Right hindlimb (tissue), 1 donor: ENCODE measurements around the gene COA1.
"Not testable (repeated sequence)": the region's sequence is repeated elsewhere in the genome, so short reads cannot be mapped to it uniquely, and the experiment has no call there.

Experiments
- DNase-seq: peaks from one replicate; pipeline ENCODE4 v3.0.0-alpha.2; 2018

The COA1 gene

DNA sequence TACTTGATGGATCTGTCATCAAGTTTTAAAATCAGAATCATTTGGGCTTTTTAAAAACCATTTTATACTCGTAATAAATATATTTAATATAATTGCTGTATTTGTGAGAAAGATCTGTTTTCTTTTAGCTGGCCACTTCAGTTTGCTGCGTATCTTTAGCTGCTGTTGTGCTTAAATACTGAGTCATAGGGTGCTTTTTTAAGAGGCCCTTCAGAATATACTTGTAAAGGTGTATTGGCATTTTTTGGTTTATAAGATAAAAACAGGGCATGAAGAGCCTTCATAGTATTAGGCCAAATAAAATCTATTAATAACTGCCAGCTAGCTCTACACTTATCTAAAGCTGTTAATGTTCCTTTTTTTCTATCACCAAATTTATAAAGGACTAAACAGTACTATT is 102.6 kb downstream of the COA1 start:
- no peak for DNase-seq

DNA sequence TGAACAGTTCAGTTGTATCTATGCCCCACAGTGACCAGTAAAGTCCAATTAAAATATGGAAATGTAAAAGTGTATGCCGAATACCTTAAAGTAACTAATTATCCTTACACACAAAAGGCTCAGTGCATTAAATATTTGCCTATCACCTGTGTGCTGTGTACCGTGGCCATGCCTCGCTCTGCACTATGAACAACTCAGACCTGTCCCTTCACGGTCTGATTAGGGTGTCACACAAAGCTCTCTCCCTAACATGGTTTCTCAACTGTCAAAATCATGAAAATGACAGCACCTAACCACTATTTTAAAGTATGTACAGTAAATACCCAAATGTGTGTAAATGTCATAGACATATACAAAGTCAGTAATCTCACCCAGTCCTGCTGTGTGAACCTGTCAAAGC is 103.3 kb downstream of the COA1 start:
- DNase-seq, result no peak

DNA sequence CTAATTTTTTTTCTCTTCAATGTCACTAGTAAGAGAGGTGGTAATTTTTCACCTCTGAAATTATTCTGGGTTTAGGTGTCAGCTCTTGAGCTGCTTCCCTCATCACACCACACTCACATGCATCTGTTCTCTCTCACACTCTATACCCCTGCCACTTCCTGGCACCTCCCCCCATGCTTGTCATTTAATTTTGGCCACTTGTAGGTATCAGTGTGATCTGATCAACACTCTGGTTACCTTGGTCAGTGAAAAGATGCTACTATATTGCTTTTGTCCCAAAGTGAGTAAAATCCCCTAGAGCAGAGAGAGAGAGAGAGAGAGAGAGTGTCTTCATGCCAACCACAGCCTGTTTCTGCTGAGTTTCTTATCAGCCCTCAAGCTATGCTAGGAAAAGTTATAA is 103.9 kb downstream of the COA1 start:
- no peak for DNase-seq

DNA sequence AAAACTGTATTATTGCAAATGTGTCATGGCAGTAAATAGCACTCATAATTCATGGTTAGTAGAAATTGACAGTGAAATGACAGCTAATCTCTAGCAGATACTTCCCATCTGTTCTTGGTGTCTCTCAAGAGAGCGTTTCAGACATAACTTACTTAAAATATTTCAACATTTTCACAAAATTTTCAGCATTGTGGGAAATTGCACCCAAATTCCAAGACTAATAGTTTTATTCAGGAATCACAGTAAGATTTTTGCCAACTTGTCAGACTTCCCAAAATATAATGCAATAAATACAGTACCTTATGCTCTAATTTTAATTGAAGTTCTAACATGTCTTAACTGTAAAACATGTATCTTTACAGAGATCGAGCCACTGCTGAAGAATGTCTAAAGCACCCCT is 105.2 kb downstream of the COA1 start:
- DNase-seq, result no peak

DNA sequence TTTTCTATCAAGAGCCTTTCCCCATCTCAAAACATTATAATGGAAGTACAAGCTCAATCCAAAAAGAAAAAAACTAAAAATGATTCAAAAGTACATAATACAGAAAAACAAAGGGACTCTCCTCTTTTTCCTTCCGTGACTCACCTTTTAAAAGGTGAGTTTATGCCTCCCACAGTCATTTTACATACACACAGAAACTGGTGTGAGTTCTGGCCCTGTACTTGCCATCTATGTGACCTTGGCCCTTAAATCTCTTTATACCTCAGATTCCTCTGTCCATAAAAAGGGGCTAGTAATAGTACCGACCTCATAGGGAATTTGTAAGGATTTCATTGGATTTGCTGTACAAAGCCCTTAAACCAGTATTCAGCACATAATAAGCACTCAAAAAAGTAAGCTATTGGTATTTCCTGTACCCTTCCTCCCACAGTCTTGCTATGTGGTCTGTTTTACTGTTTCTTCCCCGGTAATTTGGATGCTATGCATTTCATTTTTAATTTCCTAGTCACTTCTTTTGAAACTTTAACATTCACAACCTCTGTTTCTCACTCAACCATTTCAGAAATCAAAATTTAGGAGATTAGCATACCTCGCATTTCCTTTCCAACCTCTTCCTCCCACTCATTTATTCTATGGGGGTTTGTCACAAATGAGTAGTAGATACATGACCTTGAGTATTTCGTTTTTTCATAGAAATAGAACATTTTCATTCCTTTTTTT is 107.4 kb downstream of the COA1 start:
- no peak for DNase-seq

DNA sequence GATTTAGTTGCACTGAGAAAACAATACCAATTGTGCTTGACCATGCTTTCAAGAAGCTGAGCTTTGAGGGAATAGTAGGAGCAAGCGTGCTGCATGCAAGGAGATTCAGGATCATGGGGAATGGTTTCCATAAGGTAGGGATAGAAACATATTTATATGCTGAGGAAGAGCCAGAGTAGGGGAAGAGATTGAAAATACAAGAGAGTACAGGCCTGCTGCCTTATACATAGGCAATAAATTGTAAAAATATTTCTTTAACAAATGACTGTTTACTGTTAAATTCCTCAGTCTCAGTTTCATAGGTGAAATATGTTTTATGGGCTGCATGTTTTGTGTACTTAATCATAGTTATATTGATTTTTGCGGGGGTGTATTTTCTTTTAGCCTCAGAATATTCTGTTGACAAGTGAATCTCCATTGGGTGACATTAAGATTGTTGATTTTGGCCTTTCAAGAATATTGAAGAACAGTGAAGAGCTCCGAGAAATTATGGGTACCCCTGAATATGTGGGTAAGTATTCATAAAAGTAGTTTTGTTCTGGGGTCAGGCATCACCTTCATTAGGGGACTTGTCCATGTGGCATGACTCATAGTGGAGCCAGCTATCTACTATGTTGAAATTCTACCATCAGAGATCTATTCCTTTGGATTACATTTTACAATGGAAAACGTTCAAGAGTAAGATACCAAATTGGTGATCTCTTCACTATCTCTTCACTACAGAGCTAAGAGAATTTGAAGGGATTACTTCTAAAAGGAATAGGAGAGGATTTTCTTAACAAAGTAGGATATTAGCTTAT is 109.9 kb downstream of the COA1 start:
- no peak for DNase-seq

DNA sequence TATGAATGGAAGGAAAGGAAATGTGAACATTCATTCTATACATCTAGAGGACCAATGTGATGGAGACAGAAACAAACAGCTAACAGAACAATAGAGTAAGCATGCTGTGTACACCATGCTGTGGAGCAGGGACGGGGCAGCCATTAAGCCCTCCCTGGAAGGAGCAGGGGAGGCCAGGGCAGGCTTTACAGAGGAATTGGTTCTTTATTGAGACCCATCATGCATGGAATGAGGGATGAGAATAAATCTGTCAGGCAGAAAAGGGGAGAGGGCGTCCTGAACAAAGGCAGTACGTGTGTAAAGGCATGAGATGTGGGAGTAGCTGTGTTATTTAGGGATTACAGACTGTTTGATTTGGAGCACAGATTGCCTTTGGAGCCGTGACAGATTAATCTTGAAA is 111.2 kb downstream of the COA1 start:
- no peak for DNase-seq

DNA sequence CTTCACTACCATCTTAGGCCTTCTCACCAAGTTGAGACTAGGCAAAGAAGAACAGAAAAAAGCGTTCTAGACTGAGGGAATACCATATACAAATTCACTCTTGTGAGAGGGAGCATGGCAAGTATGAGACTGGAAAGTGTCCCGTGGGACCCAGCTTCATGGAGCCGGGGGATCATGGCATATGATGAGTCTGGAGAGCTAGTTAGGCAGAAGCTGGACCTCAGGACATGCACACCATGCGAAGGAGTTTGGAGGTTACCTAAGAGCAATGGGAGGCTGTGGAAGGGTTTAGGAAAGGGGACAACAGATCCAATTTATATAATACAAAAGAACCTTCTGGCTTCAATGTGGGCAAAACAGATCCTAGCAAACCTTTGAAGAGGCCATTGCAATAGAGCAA is 112.3 kb downstream of the COA1 start:
- DNase-seq, result no peak

DNA sequence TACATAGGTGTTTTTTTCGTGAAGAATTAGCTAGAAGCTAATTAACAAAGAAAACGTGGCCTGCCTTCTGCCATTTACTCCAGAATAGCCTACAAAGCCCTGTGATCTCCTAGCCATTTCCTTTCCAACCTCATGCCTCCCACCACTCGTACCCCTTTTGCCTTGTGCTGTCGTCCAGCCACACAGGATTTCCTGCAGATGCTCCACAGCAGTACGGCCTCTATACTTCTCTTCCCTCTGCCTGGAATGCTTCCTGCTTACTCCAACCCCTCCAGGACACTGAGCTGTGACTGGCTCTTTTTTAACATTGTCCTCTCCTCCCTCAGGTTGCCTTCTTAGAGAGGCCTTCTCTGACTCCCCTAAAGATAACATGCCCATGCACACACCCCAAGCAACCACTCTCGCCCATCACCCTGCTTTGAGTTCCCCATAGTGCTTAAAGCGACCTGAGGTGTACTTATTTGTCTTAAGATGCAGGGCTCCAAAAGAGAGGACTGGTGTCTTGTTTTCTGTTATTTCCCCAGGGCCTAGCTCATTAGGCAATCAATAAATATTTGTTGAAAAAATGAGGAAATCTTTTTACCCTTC is 113.7 kb downstream of the COA1 start:
- DNase-seq, result no peak

DNA sequence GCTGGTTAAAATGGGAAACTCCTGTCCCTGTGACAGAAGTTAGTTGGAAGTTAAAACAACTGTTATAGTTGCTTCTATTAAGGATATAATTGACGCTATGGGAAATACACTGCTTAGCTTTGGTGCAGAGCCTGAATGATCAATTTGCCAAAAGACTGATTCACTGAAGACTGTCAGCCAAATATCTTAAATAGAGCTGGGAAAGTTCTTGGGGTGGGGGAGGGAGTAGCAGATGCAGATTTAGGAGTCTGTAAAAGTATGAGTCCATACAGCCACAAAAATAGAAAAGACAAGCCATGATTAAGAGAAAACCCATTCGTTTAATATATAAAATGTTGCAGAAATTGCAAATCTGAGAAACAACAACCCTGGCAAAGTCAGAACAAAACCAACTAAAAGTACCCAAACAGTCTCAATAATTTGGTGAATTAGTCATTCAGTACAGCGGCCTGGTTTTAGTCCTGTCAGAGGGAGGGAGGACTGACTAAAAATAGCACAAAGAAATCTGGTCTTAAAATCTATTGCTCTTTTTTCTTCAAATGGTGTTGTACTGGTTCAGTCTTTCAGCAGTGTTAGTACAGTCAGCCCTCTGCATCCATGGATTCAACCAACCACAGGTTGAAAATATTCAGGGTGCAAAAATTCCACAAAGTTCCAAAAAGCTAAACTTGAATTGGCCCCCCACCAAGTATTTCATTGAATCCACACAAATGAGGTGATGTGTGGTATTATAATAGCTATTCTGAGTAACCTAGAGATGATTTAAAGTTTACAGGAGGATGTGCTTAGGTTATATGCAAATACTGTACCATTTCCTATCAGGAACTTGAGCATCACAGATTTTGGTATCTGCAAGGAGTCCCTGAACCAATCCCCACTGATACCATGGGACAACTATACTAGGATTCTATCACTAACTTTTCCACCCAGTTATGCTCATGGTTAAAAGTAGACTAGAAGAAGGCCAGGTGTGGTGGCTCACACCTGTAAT is 116.4 kb downstream of the COA1 start:
- DNase-seq, result no peak

DNA sequence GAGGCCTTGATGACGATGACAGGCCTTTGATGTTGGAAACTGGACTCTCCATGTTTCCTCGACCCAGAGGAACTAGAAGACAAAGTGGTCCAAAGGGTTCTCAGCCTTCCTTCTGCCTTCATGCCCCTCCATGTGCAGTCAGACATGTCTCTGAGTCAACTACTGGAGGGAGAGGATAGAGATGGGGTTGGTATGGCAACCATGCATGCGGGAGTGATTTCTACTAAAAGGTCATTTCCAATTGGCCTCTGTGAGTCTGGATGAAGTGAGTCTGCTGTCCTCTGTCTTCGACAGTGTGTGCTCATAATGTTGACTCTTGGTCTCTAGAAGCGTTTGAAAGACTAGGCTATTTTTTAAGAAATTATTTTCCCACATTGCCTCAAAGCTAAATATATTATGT is 117.2 kb downstream of the COA1 start:
- DNase-seq, result no peak

DNA sequence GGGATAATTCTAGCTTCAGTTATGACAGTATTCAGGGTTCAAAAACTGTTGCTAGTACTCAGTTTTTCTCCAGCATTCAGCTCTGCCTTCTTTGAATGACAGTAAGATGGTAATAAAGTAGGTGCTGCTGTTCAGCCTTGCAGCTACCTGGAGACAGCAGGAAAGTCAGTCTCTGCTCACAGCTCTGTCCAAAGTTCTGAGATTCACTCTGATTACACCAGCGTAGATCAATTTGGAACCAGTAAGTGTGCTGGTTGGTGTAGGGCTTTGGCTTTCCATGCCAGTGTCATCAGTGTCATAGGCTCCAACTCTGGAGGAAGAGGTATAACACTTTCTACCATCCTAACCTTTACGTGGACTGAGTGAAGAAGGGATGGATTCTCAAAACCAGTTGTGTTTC is 120.2 kb downstream of the COA1 start:
- DNase-seq, result no peak

DNA sequence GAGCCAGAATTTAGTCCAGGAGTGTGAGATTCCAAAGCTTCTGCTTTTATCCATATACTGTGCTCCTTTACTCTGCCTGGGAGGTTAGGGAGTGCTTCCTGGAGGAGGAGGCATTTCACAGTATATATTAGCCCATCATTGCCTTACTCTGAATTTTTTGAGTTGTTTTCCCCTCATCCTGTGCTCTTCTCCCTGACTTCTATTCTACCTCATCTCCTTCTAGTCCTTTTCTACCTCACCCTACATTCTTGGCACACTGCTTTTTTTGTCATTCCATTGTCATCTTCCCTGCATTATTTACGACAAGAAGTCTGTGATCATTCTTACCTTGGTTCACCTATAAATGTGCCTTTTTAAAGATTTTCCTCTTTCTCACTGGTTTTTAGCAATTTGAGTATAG is 125.1 kb downstream of the COA1 start:
- DNase-seq, result no peak

DNA sequence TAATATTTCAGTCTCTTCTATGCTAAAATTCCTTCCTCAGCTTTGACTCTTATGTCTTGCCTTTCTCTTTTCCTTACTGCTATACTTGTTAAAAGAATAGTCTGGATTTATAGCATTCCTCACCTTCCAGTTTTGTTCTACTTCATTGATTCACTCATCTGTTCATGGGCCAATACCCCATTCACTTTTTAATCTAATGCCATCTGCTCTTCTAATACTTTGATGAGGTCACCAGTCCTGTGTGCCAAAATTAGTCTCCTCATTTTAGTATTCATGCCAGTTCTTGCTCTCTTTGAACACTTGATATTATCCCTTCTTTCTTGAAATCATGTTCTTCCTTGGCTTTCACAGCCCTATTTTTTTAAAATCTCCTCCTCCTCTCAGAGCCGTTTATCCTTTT is 127.1 kb downstream of the COA1 start:
- no peak for DNase-seq

DNA sequence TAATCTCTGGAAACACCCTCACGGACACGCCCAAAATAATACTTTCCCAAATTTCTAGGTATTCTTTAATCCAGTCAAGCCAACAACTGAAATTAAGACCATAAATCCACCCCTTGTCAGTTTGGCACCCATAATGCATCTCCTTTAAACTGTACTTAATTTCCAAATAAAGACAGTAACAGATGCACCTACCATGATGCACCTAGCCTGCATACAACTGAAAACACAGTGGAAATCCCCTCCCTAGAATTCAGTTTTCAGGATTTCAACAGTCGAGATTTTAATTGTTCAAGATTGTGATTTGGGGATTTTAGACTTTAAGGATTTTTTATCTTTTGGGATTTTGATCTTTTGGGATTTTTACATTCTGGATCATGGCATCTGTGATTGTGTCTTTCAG is 129.3 kb downstream of the COA1 start:
- no peak for DNase-seq

DNA sequence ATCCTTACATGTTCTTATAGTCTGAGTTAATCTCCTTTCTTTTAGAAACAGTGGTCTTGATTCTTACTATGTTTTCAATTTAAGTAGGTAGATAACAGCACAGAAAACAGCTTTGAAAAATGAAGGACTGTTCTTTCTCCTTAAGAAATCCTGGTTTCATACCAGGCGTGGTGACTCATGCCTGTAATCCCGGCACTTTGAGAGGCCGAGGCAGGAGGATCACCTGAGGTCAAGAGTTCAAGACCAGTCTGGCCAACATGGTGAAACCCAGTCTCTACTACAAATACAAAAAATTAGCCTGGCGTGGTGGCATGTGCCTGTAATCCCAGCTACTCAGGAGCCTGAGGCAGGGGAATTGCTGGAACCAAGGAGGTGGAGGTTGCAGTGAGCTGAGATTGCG is 132.9 kb downstream of the COA1 start:
- DNase-seq, result not testable (repeated sequence)

DNA sequence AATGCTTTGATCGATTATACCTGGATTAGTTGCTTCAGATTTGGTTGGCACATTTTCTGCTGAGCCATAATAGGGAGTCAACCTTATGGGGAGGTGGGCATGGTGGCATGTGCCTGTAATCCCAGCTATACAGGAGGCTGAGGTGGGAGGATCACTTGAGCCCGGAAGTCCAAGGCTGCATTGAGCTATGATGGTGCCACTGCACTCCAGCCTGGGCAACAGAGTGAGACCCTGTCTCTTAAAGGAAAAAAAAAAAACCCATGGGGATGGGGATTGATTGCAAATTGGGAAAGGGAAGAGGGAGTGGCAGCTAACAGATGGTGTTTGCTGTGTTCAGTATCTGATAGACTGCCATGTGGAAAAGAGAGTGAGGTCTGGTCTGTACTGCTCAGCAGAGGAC is 135.3 kb downstream of the COA1 start:
- DNase-seq, result no peak

DNA sequence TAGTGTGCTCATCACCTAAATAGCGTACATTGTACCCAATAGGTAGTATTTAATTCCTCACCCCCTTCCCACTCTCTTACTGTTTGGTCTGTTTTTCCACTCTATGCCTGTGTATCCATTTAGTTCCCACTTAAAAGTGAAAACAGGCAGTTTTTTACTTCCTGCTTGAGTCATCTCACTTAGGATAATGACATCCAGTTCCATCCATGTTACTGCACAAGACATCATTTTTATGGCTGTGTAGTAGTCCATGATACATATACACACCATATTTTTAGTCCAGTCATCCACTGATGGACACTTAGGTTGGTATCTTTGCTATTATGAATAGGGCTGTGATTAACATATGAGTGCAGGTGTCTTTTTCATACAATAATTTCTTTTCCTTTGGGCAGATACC is 136.3 kb downstream of the COA1 start:
- no peak for DNase-seq

DNA sequence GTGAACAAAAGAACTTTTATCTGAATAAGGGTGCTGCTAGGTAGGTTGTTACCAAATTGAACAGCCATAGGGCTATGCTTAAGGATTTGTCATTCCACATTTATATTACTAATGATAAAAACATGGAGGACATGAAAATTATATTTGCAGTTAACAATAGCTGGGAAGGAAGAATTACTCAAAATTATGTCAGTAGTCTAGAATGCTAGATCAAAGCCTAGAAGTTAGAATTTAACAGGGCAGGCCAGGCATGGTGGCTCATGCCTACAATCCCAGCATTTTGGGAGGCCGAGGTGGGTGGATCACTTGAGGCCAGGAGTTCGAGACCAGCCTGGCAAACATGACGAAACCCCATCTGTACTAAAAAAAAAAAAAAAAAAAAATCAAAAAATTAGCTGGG is 137.0 kb downstream of the COA1 start:
- no peak for DNase-seq

DNA sequence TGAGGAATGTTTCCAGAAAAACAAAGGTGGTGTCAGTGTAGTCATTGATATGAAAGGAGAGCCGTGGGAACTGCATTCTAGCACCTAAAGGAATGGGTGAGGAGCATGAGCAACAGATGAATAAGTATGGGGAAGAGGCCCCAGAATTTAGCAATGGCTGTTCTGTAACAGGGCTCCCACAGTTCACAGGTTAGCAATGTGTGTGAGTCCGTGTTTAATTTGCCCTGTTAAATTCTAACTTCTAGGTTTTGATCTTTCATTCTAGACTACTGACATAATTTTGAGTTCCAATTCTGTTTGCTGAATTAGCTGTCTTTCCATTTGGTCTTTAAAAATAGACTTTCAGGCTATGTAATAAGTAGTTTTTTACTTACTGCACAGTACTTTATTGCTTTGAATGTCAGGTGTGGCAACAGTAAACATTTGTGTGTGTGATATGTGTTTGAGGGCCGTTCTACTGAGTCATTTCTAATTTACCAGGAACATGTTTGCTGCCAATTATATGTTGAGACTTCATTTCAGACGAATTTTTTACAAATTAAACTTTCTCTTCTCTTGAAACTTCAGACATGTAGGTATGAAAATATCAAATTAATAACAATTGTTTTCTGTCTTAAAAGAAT is 137.7 kb downstream of the COA1 start:
- DNase-seq, result no peak

DNA sequence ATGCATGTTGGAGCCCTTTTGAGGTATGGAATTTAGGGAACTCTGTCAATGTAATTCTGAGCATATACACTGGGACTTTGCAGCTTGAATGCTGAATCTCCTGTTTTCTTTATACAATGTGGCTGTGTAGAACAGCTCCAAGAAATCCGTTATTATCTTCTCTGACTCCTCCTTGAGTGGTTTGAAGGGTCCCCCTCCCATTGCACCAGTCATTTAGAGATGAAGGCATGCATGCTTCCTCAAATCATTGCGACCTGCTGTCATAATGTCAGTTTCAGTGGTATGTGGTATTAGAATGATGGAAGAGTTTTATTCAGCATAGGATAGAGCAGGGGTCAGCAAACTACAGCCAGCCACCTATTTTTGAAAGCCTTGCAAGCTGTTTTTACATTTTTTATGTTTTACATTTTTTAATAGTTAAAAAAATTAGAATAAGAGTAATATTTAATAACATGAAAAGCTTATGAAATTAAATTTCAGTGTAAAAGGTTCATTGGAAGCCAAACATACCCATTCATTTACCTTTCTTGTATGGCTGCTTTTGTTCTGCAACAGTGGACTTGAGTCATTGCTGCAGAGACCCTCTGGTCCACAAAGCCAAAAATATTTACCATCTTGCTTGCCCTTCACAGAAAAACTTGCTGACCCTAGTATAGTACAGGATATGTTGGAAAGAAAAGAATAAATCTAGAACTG is 138.3 kb downstream of the COA1 start:
- no peak for DNase-seq

DNA sequence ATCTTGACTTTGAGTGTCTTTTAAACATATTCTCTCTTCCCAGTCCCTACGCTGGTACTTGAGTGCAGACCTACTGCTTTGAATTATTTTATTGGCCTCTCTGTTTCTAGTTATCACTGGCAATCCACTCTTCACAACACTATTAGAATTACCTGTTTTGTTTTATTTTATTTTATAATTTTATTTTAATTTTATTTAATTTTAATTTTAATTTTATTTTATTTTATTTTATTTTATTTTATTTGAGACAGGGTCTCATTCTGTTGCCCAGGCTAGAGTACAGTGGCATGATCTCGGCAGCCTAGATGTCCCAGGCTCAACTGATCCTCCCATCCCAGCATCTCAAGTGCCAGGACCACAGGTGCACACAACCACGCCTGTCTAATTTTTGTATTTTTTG is 139.6 kb downstream of the COA1 start:
- DNase-seq, result no peak
